Measurements from ENCODE around the gene ST6GALNAC3. TPM values are rescaled to one million over a fixed set of nuclear protein-coding genes. Genes with fewer than 3 reads are reported as not detected.

ST6GALNAC3 gene
- polyA plus RNA-seq, 2 of the 4 experiments (the other 2 are of a cell fraction) = 1.1 to 1.2 TPM

GRCh38 chr1:76366726-76367125 lies 292.2 kb downstream of the ST6GALNAC3 start:
- FAIRE-seq = no peak
- H3K4me1 ChIP-seq = no peaks in the 10 kb centered on the region
- H3K9me3 ChIP-seq = no peaks in the 10 kb centered on the region
- H3K4me2 ChIP-seq = no peak overlapping the region
- no peak overlapping the region for H3K4me3 ChIP-seq
- 0% methylated on average over 1 of the region's 1 CpG for WGBS (ENCODE audit: missing lambda C conversion rate)
- no peak for DNase-seq (ENCODE audit: low read depth in 1 of 2, low spot score in 1 of 2)
- ChIA-PET POLR2A (no interaction called here), CTCF (no interaction called here)
- TF ChIP-seq CBX2 (IDR thresholded peaks at IDR 0.05; ENCODE audit: borderline replicate concordance, low read depth) = no peak
- TF ChIP-seq HOXB5 (CRISPR knock-in tag; IDR thresholded peaks at IDR 0.05) = no peak
- no peak for TF ChIP-seq CBX8 (IDR thresholded peaks at IDR 0.05)
- no peak for TF ChIP-seq ESRRA (IDR thresholded peaks at IDR 0.05; ENCODE audit: borderline replicate concordance, low read length)
- TF ChIP-seq HOXA7 (CRISPR knock-in tag; IDR thresholded peaks at IDR 0.05) = no peak
- no peak for TF ChIP-seq POLR2A (IDR thresholded peaks at IDR 0.05; ENCODE audit: low read length)
- no peak for TF ChIP-seq CEBPB (IDR thresholded peaks at IDR 0.05)
- no peak for TF ChIP-seq EP300 (IDR thresholded peaks at IDR 0.05)
- no peak for TF ChIP-seq PBX3 (IDR thresholded peaks at IDR 0.05)
- H3K27ac ChIP-seq = no peak overlapping the region
- no peak for ATAC-seq

GRCh38 chr1:76371941-76372340 lies 297.4 kb downstream of the ST6GALNAC3 start:
- H3K9me3 ChIP-seq = no peaks in the 10 kb centered on the region
- no peak overlapping the region for H3K4me2 ChIP-seq
- no peak for DNase-seq (ENCODE audit: low read depth in 1 of 2, low spot score in 1 of 2)
- H3K4me1 ChIP-seq = no peaks in the 10 kb centered on the region
- FAIRE-seq = no peak
- TF ChIP-seq JUNB (IDR thresholded peaks at IDR 0.05) = no peak
- TF ChIP-seq HOXA7 (CRISPR knock-in tag; IDR thresholded peaks at IDR 0.05) = no peak
- TF ChIP-seq SMC3 (IDR thresholded peaks at IDR 0.05) = no peak
- no peak for TF ChIP-seq ESRRA (IDR thresholded peaks at IDR 0.05; ENCODE audit: borderline replicate concordance, low read length)
- no peak for TF ChIP-seq FOXS1 (CRISPR knock-in tag; IDR thresholded peaks at IDR 0.05)
- TF ChIP-seq NR3C1 (IDR thresholded peaks at IDR 0.05) = no peak
- no peak for TF ChIP-seq HMGXB4 (CRISPR knock-in tag; IDR thresholded peaks at IDR 0.05; ENCODE audit: borderline replicate concordance)
- H3K4me3 ChIP-seq = no peak overlapping the region
- ChIA-PET POLR2A (no interaction called here), CTCF (no interaction called here)
- H3K27ac ChIP-seq = no peak overlapping the region
- ATAC-seq = no peak
- 21% methylated on average over 3 of the region's 3 CpGs for WGBS (ENCODE audit: missing lambda C conversion rate)

GRCh38 chr1:76374086-76374485 lies 299.5 kb downstream of the ST6GALNAC3 start:
- TF ChIP-seq EHF (CRISPR knock-in tag; IDR thresholded peaks at IDR 0.05) (no peak), HMGXB4 (CRISPR knock-in tag; IDR thresholded peaks at IDR 0.05; ENCODE audit: borderline replicate concordance) (no peak), ZFP36 (IDR thresholded peaks at IDR 0.05; ENCODE audit: borderline replicate concordance, partially characterized antibody) (no peak), TP53 (CRISPR knock-in tag; IDR thresholded peaks at IDR 0.05) (no peak), RARB (CRISPR knock-in tag; IDR thresholded peaks at IDR 0.05) (no peak), CEBPB (IDR thresholded peaks at IDR 0.05) (no peak), JUN (IDR thresholded peaks at IDR 0.05) (no peak)
- CTCF ChIA-PET = no interaction called here
- DNase-seq (ENCODE audit: low read depth in 1 of 2, low spot score in 1 of 2) (no peak), FAIRE-seq (no peak), ATAC-seq (no peak)
- H3K4me2 ChIP-seq = no peak overlapping the region
- no peak overlapping the region for H3K4me3 ChIP-seq
- no peak overlapping the region for H3K27ac ChIP-seq
- no peaks in the 10 kb centered on the region for H3K9me3 ChIP-seq
- H3K4me1 ChIP-seq = no peaks in the 10 kb centered on the region
- POLR2A ChIA-PET = no interaction called here
- WGBS (ENCODE audit: missing lambda C conversion rate) = 37% methylated on average over 5 of the region's 5 CpGs

Data from A549 (cell line).